DND-41 (cell line): ENCODE results near the gene MED14.

ENCODE experiments used
- CTCF ChIP-seq: IDR thresholded peaks from 2 replicates; pipeline ENCODE4 v1.5.1; 2012; ENCODE audit warnings: borderline replicate concordance, low read length, moderate library complexity, mild to moderate bottlenecking; ENCODE audit not compliant: poor library complexity, severe bottlenecking; ENCODE audit errors: extremely low read depth
- EZH2 ChIP-seq: IDR thresholded peaks from 3 replicates; pipeline ENCODE4 v1.6.1; 2012; ENCODE audit warnings: borderline replicate concordance, low read depth, mild to moderate bottlenecking, moderate library complexity, low read length, inconsistent platforms; ENCODE audit not compliant: severe bottlenecking

GRCh38 chrX:40755291-40756249 lies 20.2 kb upstream of the MED14 start:
- no peak for TF ChIP-seq CTCF
- no peak for TF ChIP-seq EZH2
